Measurements from ENCODE around the gene SLIT3.

SLIT3 gene

GRCh38 chr5:168693297-168693696, 607.6 kb downstream of the SLIT3 start:
- Histone ChIP-seq H3K27me3 (replicated peaks; ENCODE audit: control insufficient read depth, insufficient read depth, low read length) (no peaks in the 10 kb centered on the region; the same call in 1 of the 2 replicates), H3K36me3 (ENCODE audit: control insufficient read depth, insufficient read depth, low read length) (no peaks in the 10 kb centered on the region), H3K4me3 (replicated peaks; ENCODE audit: low read depth, low read length) (no peak overlapping the region)
- DNase-seq (ENCODE audit: extremely low read depth, insufficient read length): no peak
- no peak for TF ChIP-seq CTCF (IDR thresholded peaks at IDR 0.05; ENCODE audit: insufficient read depth, low read length, poor library complexity, severe bottlenecking)

GRCh38 chr5:168691891-168692290, 609.0 kb downstream of the SLIT3 start:
- Histone ChIP-seq H3K27me3 (replicated peaks; ENCODE audit: control insufficient read depth, insufficient read depth, low read length) (no peaks in the 10 kb centered on the region; the same call in 1 of the 2 replicates), H3K4me3 (replicated peaks; ENCODE audit: low read depth, low read length) (no peak overlapping the region), H3K36me3 (ENCODE audit: control insufficient read depth, insufficient read depth, low read length) (no peaks in the 10 kb centered on the region)
- no peak for DNase-seq (ENCODE audit: extremely low read depth, insufficient read length)
- no peak for TF ChIP-seq CTCF (IDR thresholded peaks at IDR 0.05; ENCODE audit: insufficient read depth, low read length, poor library complexity, severe bottlenecking)

GRCh38 chr5:168689260-168689659, 611.7 kb downstream of the SLIT3 start:
- Histone ChIP-seq H3K4me3 (replicated peaks; ENCODE audit: low read depth, low read length) (no peak overlapping the region), H3K36me3 (ENCODE audit: control insufficient read depth, insufficient read depth, low read length) (no peaks in the 10 kb centered on the region), H3K27me3 (replicated peaks; ENCODE audit: control insufficient read depth, insufficient read depth, low read length) (no peaks in the 10 kb centered on the region)
- no peak for DNase-seq (ENCODE audit: extremely low read depth, insufficient read length)
- no peak for TF ChIP-seq CTCF (IDR thresholded peaks at IDR 0.05; ENCODE audit: insufficient read depth, low read length, poor library complexity, severe bottlenecking)

GRCh38 chr5:168686837-168687236, 614.1 kb downstream of the SLIT3 start:
- no peak for DNase-seq (ENCODE audit: extremely low read depth, insufficient read length)
- H3K4me3 ChIP-seq (replicated peaks; ENCODE audit: low read depth, low read length): no peak overlapping the region
- H3K36me3 ChIP-seq (ENCODE audit: control insufficient read depth, insufficient read depth, low read length): no peaks in the 10 kb centered on the region
- no peaks in the 10 kb centered on the region for H3K27me3 ChIP-seq (replicated peaks; ENCODE audit: control insufficient read depth, insufficient read depth, low read length)
- no peak for TF ChIP-seq CTCF (IDR thresholded peaks at IDR 0.05; ENCODE audit: insufficient read depth, low read length, poor library complexity, severe bottlenecking)

GRCh38 chr5:168685566-168685965, 615.4 kb downstream of the SLIT3 start:
- no peaks in the 10 kb centered on the region for H3K36me3 ChIP-seq (ENCODE audit: control insufficient read depth, insufficient read depth, low read length)
- no peaks in the 10 kb centered on the region for H3K27me3 ChIP-seq (replicated peaks; ENCODE audit: control insufficient read depth, insufficient read depth, low read length)
- H3K4me3 ChIP-seq (replicated peaks; ENCODE audit: low read depth, low read length): no peak overlapping the region
- no peak for DNase-seq (ENCODE audit: extremely low read depth, insufficient read length)
- TF ChIP-seq CTCF (IDR thresholded peaks at IDR 0.05; ENCODE audit: insufficient read depth, low read length, poor library complexity, severe bottlenecking): no peak

- no peak overlapping the region for H3K4me3 ChIP-seq (replicated peaks; ENCODE audit: low read depth, low read length)
- no peak for DNase-seq (ENCODE audit: extremely low read depth, insufficient read length)
- TF ChIP-seq CTCF (IDR thresholded peaks at IDR 0.05; ENCODE audit: insufficient read depth, low read length, poor library complexity, severe bottlenecking): no peak
- no peaks in the 10 kb centered on the region for H3K27me3 ChIP-seq (replicated peaks; ENCODE audit: control insufficient read depth, insufficient read depth, low read length)
- H3K36me3 ChIP-seq (ENCODE audit: control insufficient read depth, insufficient read depth, low read length): no peaks in the 10 kb centered on the region
Observed at GRCh38 chr5:168683927-168684295, 617.0 kb downstream of the SLIT3 start.

All from GM06990 (cell line).